Body of pancreas (tissue), 4 donors: Measurements from ENCODE around the gene MYO16. TPM values are rescaled to one million over a fixed set of nuclear protein-coding genes. Genes with fewer than 3 reads are reported as not detected.

Experiments
- ATAC-seq: fragments of 150-250 bp; one replicate; pipeline ENCODE4 v1.9.1; 2016
- DNase-seq, 4 donors: peaks; one replicate each; pipeline ENCODE4 v3.0.0-alpha.2; 2019
- H3K27ac ChIP-seq, 4 donors: fragments of 200-600 bp; sonication (generic); 1 replicate in 3 of 4; 2 replicates in 1 of 4; pipeline versions ENCODE4 v1.5.1 to v1.6.1; 2016 to 2019; ENCODE audit warnings: mild to moderate bottlenecking in 1 of 4, mixed read lengths in 1 of 4, moderate library complexity in 1 of 4
- H3K27me3 ChIP-seq, 2 donors: fragments of 200-600 bp; sonication (generic); one replicate each; pipeline ENCODE4 v1.6.0; 2016; ENCODE audit warnings: mild to moderate bottlenecking in 1 of 2
- H3K36me3 ChIP-seq, 2 donors: fragments of 200-600 bp; sonication (generic); replicated peaks in 1 of 2; 2 replicates each; pipeline ENCODE4 v1.5.1; 2016; ENCODE audit warnings: low read depth in 2 of 2; ENCODE audit not compliant: insufficient read depth in 1 of 2
- H3K4me1 ChIP-seq: fragments of 200-600 bp; sonication (generic); one replicate; pipeline ENCODE4 v1.6.0; 2016
- H3K4me3 ChIP-seq, 2 donors: fragments of 200-600 bp; sonication (generic); 1 replicate in 1 of 2; 2 replicates in 1 of 2; pipeline ENCODE4 v1.5.1; 2016 to 2019
- H3K9me3 ChIP-seq, 3 donors: fragments of 200-600 bp; sonication (generic); 1 replicate in 2 of 3; 2 replicates in 1 of 3; pipeline ENCODE4 v1.5.1; 2016
- POLR2A ChIP-seq, 3 donors: fragments of 450-650 bp; IDR thresholded peaks; one replicate each; pipeline ENCODE4 v1.6.1; 2016; ENCODE audit warnings: antibody characterized with exemption in 3 of 3, mild to moderate bottlenecking in 2 of 3
- WGBS, 2 donors: methylation state at CpG; one replicate each; pipeline ENCODE4 v1.1.5; 2017; 5-methylcytosine and 5-hydroxymethylcytosine counted together
- intact Hi-C: fragments of 100-400 bp; cut with DNase I; formaldehyde crosslinking; loops from one replicate; pipeline ENCODE4 v1.15.1; 2023
- total RNA-seq, 2 donors: library from RNA; depleted of rRNA; stranded (reverse); fragments of >200 nt; gene quantifications; one replicate each; pipeline ENCODE4 v1.1.0, GENCODE V29; 2016
- TF ChIP-seq, protein P1 (sequence below), 7 experiments: fragments of 450-650 bp in 4 of 7; fragments of 200-600 bp in 3 of 7; sonication (generic) in 3 of 7; IDR thresholded peaks; one replicate each; pipeline ENCODE4 v1.5.1; 2016 to 2019; ENCODE audit warnings: antibody characterized with exemption in 7 of 7

The MYO16 gene
- total RNA-seq, 2 donors from 2014 or later: under 0.01 to 0.78 TPM

DNA sequence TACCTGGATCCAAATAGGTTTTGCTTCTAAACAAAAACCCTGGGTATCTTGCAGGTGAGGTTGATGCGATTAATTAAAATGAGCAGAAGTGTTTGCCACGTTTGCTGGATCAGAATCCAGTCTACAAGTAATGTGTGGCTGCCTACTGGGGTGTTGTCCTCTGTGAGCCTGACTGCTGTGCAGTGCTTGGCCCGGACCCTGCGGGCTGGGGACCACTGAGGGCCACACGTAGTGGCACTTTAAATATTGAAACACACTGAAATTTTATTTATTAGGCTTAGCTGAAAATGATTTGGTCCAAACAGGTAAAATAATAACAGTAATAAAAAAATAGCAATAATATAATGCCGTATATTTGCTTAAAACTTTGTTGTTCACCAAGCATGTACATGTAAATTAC lies 338.0 kb downstream of the MYO16 start:
- 72 to 79% methylated on average over 6 of the region's 6 CpGs for WGBS, 2 donors
- ATAC-seq: no peak

DNA sequence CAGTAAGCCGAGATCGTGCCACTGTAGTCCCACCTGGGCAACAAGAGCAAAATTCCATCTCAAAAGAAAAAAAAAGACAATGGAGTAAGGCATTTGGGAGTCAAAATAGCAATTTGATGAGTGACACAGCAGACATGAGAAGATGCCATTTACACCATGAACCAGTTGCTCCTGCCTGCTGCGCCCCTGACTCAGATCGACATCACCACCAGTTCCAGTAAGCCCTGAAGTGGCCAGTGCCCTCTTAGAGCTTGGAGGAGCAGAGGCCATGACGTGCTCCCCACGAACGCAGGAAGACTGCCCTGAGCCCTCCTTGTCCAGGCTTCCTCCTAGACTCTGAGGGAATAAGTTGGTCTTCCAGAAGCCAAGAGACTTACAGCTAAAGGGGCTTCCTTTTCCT lies 339.2 kb downstream of the MYO16 start:
- Histone ChIP-seq H3K27ac (no peak overlapping the region), H3K4me3 (no peak overlapping the region), H3K36me3 (no peaks in the 10 kb centered on the region), H3K4me1 (no peaks in the 10 kb centered on the region), H3K9me3 (no peaks in the 10 kb centered on the region), H3K27me3 (no peaks in the 10 kb centered on the region)
- intact Hi-C loops: loop anchor here (10.0 kb wide), 1 partner anchor 1156 kb away; no protein-coding TSS in a partner anchor
- TF ChIP-seq, protein P1, sequence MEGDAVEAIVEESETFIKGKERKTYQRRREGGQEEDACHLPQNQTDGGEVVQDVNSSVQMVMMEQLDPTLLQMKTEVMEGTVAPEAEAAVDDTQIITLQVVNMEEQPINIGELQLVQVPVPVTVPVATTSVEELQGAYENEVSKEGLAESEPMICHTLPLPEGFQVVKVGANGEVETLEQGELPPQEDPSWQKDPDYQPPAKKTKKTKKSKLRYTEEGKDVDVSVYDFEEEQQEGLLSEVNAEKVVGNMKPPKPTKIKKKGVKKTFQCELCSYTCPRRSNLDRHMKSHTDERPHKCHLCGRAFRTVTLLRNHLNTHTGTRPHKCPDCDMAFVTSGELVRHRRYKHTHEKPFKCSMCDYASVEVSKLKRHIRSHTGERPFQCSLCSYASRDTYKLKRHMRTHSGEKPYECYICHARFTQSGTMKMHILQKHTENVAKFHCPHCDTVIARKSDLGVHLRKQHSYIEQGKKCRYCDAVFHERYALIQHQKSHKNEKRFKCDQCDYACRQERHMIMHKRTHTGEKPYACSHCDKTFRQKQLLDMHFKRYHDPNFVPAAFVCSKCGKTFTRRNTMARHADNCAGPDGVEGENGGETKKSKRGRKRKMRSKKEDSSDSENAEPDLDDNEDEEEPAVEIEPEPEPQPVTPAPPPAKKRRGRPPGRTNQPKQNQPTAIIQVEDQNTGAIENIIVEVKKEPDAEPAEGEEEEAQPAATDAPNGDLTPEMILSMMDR (IDR thresholded peaks at IDR 0.05): no peak
- no peak for TF ChIP-seq POLR2A (IDR thresholded peaks at IDR 0.05)
- no peak for DNase-seq
- ATAC-seq: no peak
- 85 to 89% methylated on average over 7 of the region's 7 CpGs for WGBS, 2 donors

More for the DNA sequence above, 338.0 kb downstream of the MYO16 start:
- TF ChIP-seq, protein P1 (IDR thresholded peaks at IDR 0.05): no peak
- TF ChIP-seq POLR2A (IDR thresholded peaks at IDR 0.05): no peak
- Histone ChIP-seq H3K27me3 (no peaks in the 10 kb centered on the region), H3K9me3 (no peaks in the 10 kb centered on the region), H3K36me3 (no peaks in the 10 kb centered on the region), H3K4me3 (no peak overlapping the region), H3K4me1 (no peaks in the 10 kb centered on the region), H3K27ac (no peak overlapping the region)
- intact Hi-C loops: loop anchor here (10.0 kb wide), 1 partner anchor 1157 kb away; no protein-coding TSS in a partner anchor
- DNase-seq: no peak

DNA sequence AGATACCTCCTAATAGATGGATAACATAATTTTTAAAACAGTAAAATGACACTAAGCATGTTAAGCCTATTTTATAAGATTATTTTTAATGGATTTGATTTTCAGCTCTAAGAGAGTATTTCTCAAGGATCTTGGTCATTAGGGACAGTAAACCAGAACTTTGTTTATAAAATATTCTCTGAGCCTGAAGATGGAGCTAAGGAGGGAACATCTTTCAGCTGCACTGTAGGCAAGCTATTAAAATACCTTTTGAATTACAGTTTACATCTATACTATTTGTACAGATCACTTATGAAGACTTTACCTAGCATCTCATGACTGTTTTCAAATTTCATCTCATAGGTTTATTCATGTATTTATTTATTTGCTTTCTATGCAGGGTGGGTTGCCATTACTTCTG lies 345.3 kb downstream of the MYO16 start:
- DNase-seq: no peak
- H3K4me1 ChIP-seq: no peaks in the 10 kb centered on the region
- intact Hi-C loops: no loop called here

DNA sequence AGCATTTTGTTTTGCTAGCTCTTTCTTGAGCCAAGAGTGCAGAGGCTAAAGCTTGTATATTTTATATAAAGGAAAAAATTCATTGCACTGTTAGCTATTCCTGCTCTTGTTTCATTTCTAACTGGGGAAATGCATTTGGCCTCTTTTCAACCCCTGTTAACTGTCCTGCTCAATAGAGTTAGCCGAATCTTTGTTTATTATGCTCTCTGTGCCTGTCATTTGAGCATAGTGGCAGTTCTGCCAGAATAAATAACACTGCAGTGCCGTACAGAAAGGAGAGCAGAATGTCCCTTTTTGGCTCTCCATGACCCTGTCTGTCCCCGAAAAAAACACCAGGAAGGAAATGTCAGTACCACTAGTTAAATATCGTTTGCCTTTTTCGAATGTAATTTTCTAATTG lies 350.8 kb downstream of the MYO16 start:
- Histone ChIP-seq H3K9me3 (no peaks in the 10 kb centered on the region), H3K4me3 (no peak overlapping the region), H3K27ac (no peak overlapping the region), H3K4me1 (no peaks in the 10 kb centered on the region), H3K27me3 (no peaks in the 10 kb centered on the region), H3K36me3 (no peaks in the 10 kb centered on the region)
- DNase-seq (no peak), ATAC-seq (no peak)
- intact Hi-C loops: no loop called here
- WGBS, 2 donors: 9 to 12% methylated on average over 5 of the region's 5 CpGs
- TF ChIP-seq, protein P1 (IDR thresholded peaks at IDR 0.05): no peak
- TF ChIP-seq POLR2A (IDR thresholded peaks at IDR 0.05): no peak

More for the DNA sequence above, 345.3 kb downstream of the MYO16 start:
- TF ChIP-seq POLR2A (IDR thresholded peaks at IDR 0.05): no peak
- TF ChIP-seq, protein P1 (IDR thresholded peaks at IDR 0.05): no peak
- Histone ChIP-seq H3K36me3 (no peaks in the 10 kb centered on the region), H3K27ac (no peak overlapping the region), H3K9me3 (no peaks in the 10 kb centered on the region), H3K27me3 (no peaks in the 10 kb centered on the region), H3K4me3 (no peak overlapping the region)
- ATAC-seq: no peak

DNA sequence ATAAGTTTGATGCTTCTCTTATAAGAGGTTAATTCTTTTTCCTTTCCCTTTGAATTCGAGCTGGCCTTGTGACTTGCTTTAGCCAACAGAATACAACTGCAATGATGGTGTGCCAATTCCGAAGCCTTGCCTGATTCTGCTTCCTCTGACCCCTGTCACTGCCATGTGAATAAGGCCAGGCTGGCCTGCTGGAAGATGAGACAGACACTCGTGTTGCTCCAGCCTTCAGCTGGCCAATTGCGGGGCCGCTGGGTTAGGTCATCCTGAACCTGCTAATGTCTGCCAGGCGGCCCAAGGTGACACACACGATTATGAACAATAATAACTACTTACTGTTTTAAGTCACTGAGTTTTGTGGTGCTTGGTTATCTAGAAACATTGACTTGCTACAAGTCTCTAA lies 352.0 kb downstream of the MYO16 start:
- no peaks in the 10 kb centered on the region for H3K9me3 ChIP-seq
- TF ChIP-seq POLR2A (IDR thresholded peaks at IDR 0.05): no peak
- TF ChIP-seq, protein P1 (IDR thresholded peaks at IDR 0.05): no peak
- WGBS, 2 donors: 69 to 74% methylated on average over 7 of the region's 7 CpGs
- H3K27me3 ChIP-seq: no peaks in the 10 kb centered on the region
- intact Hi-C loops: no loop called here
- DNase-seq: no peak
- H3K27ac ChIP-seq: no peak overlapping the region
- no peak for ATAC-seq
- no peaks in the 10 kb centered on the region for H3K36me3 ChIP-seq
- H3K4me3 ChIP-seq: no peak overlapping the region
- H3K4me1 ChIP-seq: no peaks in the 10 kb centered on the region
